HepG2 (cell line): Measurements from ENCODE around the gene PIEZO1. TPM values are rescaled to one million over a fixed set of nuclear protein-coding genes. Genes with fewer than 3 reads are reported as not detected.

Experiments used
- ATAC-seq: fragments of 200-7000 bp; cut with Tn5 transposase; 3 replicates; pipeline ENCODE4 v1.9.1; 2020; ENCODE audit warnings: mild to moderate bottlenecking, moderate library complexity
- BruUV-seq: library from RNA; stranded (reverse); fragments of 400-500 nt; replicated peaks from 2 replicates; lab custom pipeline; 2021; lab: Mats Ljungman, UMichigan
- CTCF ChIA-PET: fragments of 300-600 bp; formaldehyde crosslinking; extraction: SDS; loops from one replicate; lab custom pipeline; 2021; ENCODE audit warnings: low total read pairs, inconsistent platforms, low intra/inter-chr PET ratio; lab: Yijun Ruan, JAX
- POLR2A ChIA-PET: fragments of 350-600 bp; sonication (Branson Sonifier 250); formaldehyde crosslinking; loops from one replicate; lab custom pipeline; 2020; ENCODE audit warnings: antibody characterized with exemption, inconsistent platforms; lab: Yijun Ruan, JAX
- DNase-seq: peaks from one replicate; pipeline ENCODE4 v3.0.0-alpha.2; 2015; ENCODE audit warnings: low spot score
- FAIRE-seq: peaks from 3 replicates; lab custom pipeline; 2011; peaks lifted over from hg19 to GRCh38; lab: Jason Lieb, UNC
- H2AFZ ChIP-seq: one replicate; pipeline ENCODE4 v1.6.1; 2011; ENCODE audit warnings: low read length, inconsistent platforms
- H3K27ac ChIP-seq: fragments of 300-600 bp; 3 replicates; pipeline ENCODE4 v1.8.0; 2011; ENCODE audit warnings: mixed run types, mild to moderate bottlenecking, mixed read lengths, low read length, inconsistent platforms; ENCODE audit not compliant: insufficient read depth; ENCODE audit errors: extremely low read length
- H3K27me3 ChIP-seq, 2 experiments: fragments of 200-600 bp in 1 of 2; 2 replicates in 1 of 2; 3 replicates in 1 of 2; pipeline versions ENCODE4 v1.6.0 to v1.8.0; 2011; ENCODE audit warnings: low read length in 2 of 2, mild to moderate bottlenecking in 2 of 2, moderate library complexity in 2 of 2, inconsistent platforms in 1 of 2; ENCODE audit not compliant: insufficient read depth in 2 of 2, control insufficient read depth in 1 of 2
- H3K36me3 ChIP-seq, 2 experiments: fragments of 200-600 bp in 1 of 2; replicated peaks in 1 of 2; 2 replicates in 1 of 2; 3 replicates in 1 of 2; pipeline versions ENCODE4 v1.5.1 to v1.8.0; 2011; ENCODE audit warnings: low read length in 2 of 2, inconsistent platforms in 1 of 2; ENCODE audit not compliant: insufficient read depth in 2 of 2, control insufficient read depth in 1 of 2
- H3K4me1 ChIP-seq: 2 replicates; pipeline ENCODE4 v1.5.1; 2012; ENCODE audit warnings: low read length, inconsistent platforms; ENCODE audit not compliant: insufficient read depth
- H3K4me2 ChIP-seq: 2 replicates; pipeline ENCODE4 v1.6.0; 2011; ENCODE audit warnings: low read depth, low read length, inconsistent platforms
- H3K4me3 ChIP-seq, 3 experiments: fragments of 200-600 bp in 1 of 3; sonication (generic), shearing (Covaris generic) in 1 of 3; replicated peaks in 1 of 3; 2 replicates each; pipeline ENCODE4 v1.5.1; 2011 to 2016; ENCODE audit warnings: low read length in 3 of 3, inconsistent platforms in 2 of 3, low read depth in 2 of 3, mild to moderate bottlenecking in 2 of 3, control low read depth in 1 of 3, mixed read lengths in 1 of 3; ENCODE audit not compliant: insufficient read depth in 1 of 3
- H3K79me2 ChIP-seq: one replicate; pipeline ENCODE4 v1.6.1; 2011; ENCODE audit warnings: low read length, inconsistent platforms; ENCODE audit not compliant: insufficient read depth
- H3K9ac ChIP-seq: 2 replicates; pipeline ENCODE4 v1.6.0; 2011; ENCODE audit warnings: mild to moderate bottlenecking, low read depth, low read length, inconsistent platforms; ENCODE audit not compliant: insufficient read depth
- H3K9me3 ChIP-seq: 2 replicates; pipeline ENCODE4 v1.5.1; 2012; ENCODE audit warnings: mild to moderate bottlenecking, low read length
- H4K20me1 ChIP-seq: 2 replicates; pipeline ENCODE4 v1.6.0; 2011; ENCODE audit warnings: inconsistent platforms, mild to moderate bottlenecking, low read length, moderate library complexity; ENCODE audit not compliant: insufficient read depth
- BHLHE40 ChIP-seq: IDR thresholded peaks from 2 replicates; pipeline ENCODE4 v1.6.1; 2011; ENCODE audit warnings: low read length, improper control_type of control experiment
- CSRNP2 ChIP-seq: sonication (generic); formaldehyde crosslinking; conservative IDR thresholded peaks from 2 replicates; pipeline ENCODE4 v1.8.0; 2022; ENCODE audit warnings: low read depth, missing genetic modification reagents
- KAT7 ChIP-seq: IDR thresholded peaks from 2 replicates; pipeline ENCODE4 v1.6.1; 2018; ENCODE audit warnings: borderline replicate concordance, missing compliant biosample characterization
- KDM3A ChIP-seq: IDR thresholded peaks from 2 replicates; pipeline ENCODE4 v1.6.1; 2018; ENCODE audit warnings: low read depth, missing compliant biosample characterization
- NFATC3 ChIP-seq: sonication (generic); formaldehyde crosslinking; IDR thresholded peaks from 2 replicates; pipeline ENCODE4 v1.5.1; 2020; ENCODE audit warnings: mild to moderate bottlenecking, missing genetic modification reagents
- TFAP4 ChIP-seq: sonication (generic); IDR thresholded peaks from 2 replicates; pipeline ENCODE4 v1.6.1; 2016; ENCODE audit warnings: low read depth, borderline replicate concordance
- TSC22D2 ChIP-seq: sonication (generic); formaldehyde crosslinking; IDR thresholded peaks from 2 replicates; pipeline ENCODE4 v1.5.1; 2020; ENCODE audit warnings: missing genetic modification reagents, mild to moderate bottlenecking, borderline replicate concordance
- ZBTB26 ChIP-seq: IDR thresholded peaks from 2 replicates; pipeline ENCODE4 v1.6.1; 2016; ENCODE audit warnings: missing compliant biosample characterization, missing genetic modification reagents, borderline replicate concordance
- ZNF691 ChIP-seq: sonication (generic); formaldehyde crosslinking; IDR thresholded peaks from 2 replicates; pipeline ENCODE4 v1.4.0; 2020; ENCODE audit warnings: missing genetic modification reagents, low read depth, mild to moderate bottlenecking, borderline replicate concordance
- WGBS: methylation state at CpG from one replicate; pipeline ENCODE4 v1.1.6; 2017; ENCODE audit warnings: low lambda C conversion rate; 5-methylcytosine and 5-hydroxymethylcytosine counted together
- in situ Hi-C: cut with HindIII; loops from 2 replicates; pipeline ENCODE4 v1.10.0; 2017; ENCODE audit warnings: low pct_unique_long_range_greater_than_20kb; ENCODE audit not compliant: extremely low pct_ligation_motif_present
- intact Hi-C: fragments of 100-400 bp; cut with micrococcal nuclease; formaldehyde crosslinking; loops from one replicate; pipeline ENCODE4 v1.10.0; 2022; ENCODE audit not compliant: unreplicated experiment
- polyA plus RNA-seq, 8 experiments: library from polyadenylated mRNA; depleted of rRNA in 3 of 8; stranded (reverse) in 7 of 8; unstranded in 1 of 8; fragments of >200 nt; fragmentation: Illumina TruSeq in 4 of 8; extraction: Trizol in 4 of 8; gene quantifications; 2 replicates each; pipeline versions ENCODE4 v1.2.1 to v1.2.3, GENCODE V29; 2011 to 2016; ENCODE audit warnings: low read depth in 4 of 8, missing spikeins in 1 of 8, mixed read lengths in 1 of 8; ENCODE audit not compliant: insufficient read depth in 1 of 8
- total RNA-seq, 5 experiments: library from RNA; depleted of rRNA; stranded (reverse); fragments of >200 nt; fragmentation: Illumina TruSeq; extraction: Trizol; gene quantifications; 2 replicates each; pipeline ENCODE4 v1.2.3, GENCODE V29; 2016; ENCODE audit warnings: low read depth in 1 of 5
- TF ChIP-seq, protein P1 (sequence below): sonication (generic); formaldehyde crosslinking; IDR thresholded peaks from 2 replicates; pipeline ENCODE4; 2020; ENCODE audit warnings: missing genetic modification reagents, mild to moderate bottlenecking, borderline replicate concordance

Gene PIEZO1
- total and polyA plus RNA-seq, 2 of the 13 experiments (the other 11 are each of a cell fraction or from before 2014, with no cell fraction given) = 67.9 to 85.0 TPM

GRCh38 chr16:88784074-88784855 lies 755 bp downstream of the PIEZO1 start (continued):
- peak; percentile 60 for TF ChIP-seq ZBTB26 (CRISPR knock-in tag)
- TF ChIP-seq, all 625 proteins: peak for 137

- Histone ChIP-seq H3K36me3 (0 out of 5 replicates have a peak, but pooled peaks cover 0 to 2% of the 10 kb centered on the region in 2 experiments), H3K9me3 (no peaks in the 10 kb centered on the region), H3K9ac (peak overlapping the region; percentile 82), H3K4me3 (peak overlapping the region; percentile 73 to 87 (median 85)), H3K27me3 (no peaks in the 10 kb centered on the region), H3K4me2 (peak overlapping the region; percentile 97), H2AFZ (no peak overlapping the region), H4K20me1 (peaks cover 28% of the 10 kb centered on the region), H3K4me1 (peaks cover 72% of the 10 kb centered on the region), H3K79me2 (peaks cover 57% of the 10 kb centered on the region), H3K27ac (peak overlapping the region; percentile 70)
- ChIA-PET POLR2A (interaction anchor here (0.6 to 5.4 kb wide), 16 partner anchors 10 to 417 kb away, joined by 3 to 36 read pairs (median 5); partner anchors contain the start of genes APRT, MVD and SLC22A31), CTCF (interaction anchor here (1.1 to 2.9 kb wide), 4 partner anchors 20 to 36 kb away, joined by 3 to 10 read pairs (median 4); partner anchors contain the start of gene APRT)
- DNase-seq = no peak
- in situ Hi-C loops = no loop called here
- intact Hi-C loops = loop anchor here (1.0 to 2.0 kb wide), 2 partner anchors 13 to 14 kb away; no protein-coding TSS in a partner anchor
- WGBS = 7% methylated on average over 15 of the region's 27 CpGs
- peak; percentile 50 for ATAC-seq
- no TSS peak for BruUV-seq
- FAIRE-seq = peak; percentile 57
- TF ChIP-seq CSRNP2 (CRISPR knock-in tag) (no peak), ZNF691 (CRISPR knock-in tag) (peak; percentile 88; the same call in 1 of the 2 replicates), TSC22D2 (CRISPR knock-in tag) (0 out of 2 replicates have a peak, but pooled peaks have one; percentile 22), KDM3A (CRISPR knock-in tag) (peak; percentile 55; the same call in 1 of the 2 replicates), NFATC3 (CRISPR knock-in tag) (peak; percentile 49; the same call in 1 of the 2 replicates), TFAP4 (0 out of 2 replicates have a peak, but pooled peaks have one; percentile 4), BHLHE40 (no peak), KAT7 (CRISPR knock-in tag) (peak; percentile 6; the same call in 1 of the 2 replicates)
- TF ChIP-seq, protein P1, sequence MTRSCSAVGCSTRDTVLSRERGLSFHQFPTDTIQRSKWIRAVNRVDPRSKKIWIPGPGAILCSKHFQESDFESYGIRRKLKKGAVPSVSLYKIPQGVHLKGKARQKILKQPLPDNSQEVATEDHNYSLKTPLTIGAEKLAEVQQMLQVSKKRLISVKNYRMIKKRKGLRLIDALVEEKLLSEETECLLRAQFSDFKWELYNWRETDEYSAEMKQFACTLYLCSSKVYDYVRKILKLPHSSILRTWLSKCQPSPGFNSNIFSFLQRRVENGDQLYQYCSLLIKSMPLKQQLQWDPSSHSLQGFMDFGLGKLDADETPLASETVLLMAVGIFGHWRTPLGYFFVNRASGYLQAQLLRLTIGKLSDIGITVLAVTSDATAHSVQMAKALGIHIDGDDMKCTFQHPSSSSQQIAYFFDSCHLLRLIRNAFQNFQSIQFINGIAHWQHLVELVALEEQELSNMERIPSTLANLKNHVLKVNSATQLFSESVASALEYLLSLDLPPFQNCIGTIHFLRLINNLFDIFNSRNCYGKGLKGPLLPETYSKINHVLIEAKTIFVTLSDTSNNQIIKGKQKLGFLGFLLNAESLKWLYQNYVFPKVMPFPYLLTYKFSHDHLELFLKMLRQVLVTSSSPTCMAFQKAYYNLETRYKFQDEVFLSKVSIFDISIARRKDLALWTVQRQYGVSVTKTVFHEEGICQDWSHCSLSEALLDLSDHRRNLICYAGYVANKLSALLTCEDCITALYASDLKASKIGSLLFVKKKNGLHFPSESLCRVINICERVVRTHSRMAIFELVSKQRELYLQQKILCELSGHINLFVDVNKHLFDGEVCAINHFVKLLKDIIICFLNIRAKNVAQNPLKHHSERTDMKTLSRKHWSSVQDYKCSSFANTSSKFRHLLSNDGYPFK = 0 out of 2 replicates have a peak, but pooled peaks have one; percentile 75
These were observed 1.5 kb downstream of the PIEZO1 start for GRCh38 chr16:88783391-88784073.
